Measurements from ENCODE around the gene CEP83. TPM values are rescaled to one million over a fixed set of nuclear protein-coding genes. Genes with fewer than 3 reads are reported as not detected.
A peak's percentile ranks its signal among the peaks of the same experiment; 100 is the strongest.

Gene CEP83
- 10 to 100 TPM in 5 of 10 donors, 1 to 10 TPM in 5; 7.0 to 18.2 (median 10.2) TPM for total RNA-seq
- polyA plus RNA-seq = 10 to 100 TPM in 1 of 2 donors, 1 to 10 TPM in 1; 4.2 to 20.5 TPM
- long read RNA-seq, donor 1, partial matches to known transcripts = 2 of 8 reads
- long read RNA-seq, donor 1, other reads (novel, unspliced or antisense) = 3 of 8 reads
- long read RNA-seq, donor 2, partial matches to known transcripts = 5 of 18 reads
- long read RNA-seq, donor 2, other reads (novel, unspliced or antisense) = 9 of 18 reads
- long read RNA-seq, donor 3, partial matches to known transcripts = 5 of 10 reads
- long read RNA-seq, donor 3, other reads (novel, unspliced or antisense) = 4 of 10 reads

GRCh38 chr12:94459728-94460615 lies at the start of gene CEP83:
Gene CEP83, minus strand, starts transcription at chr12:94459867. Its CDS starts 47,377 bp downstream, at chr12:94412490.
- Histone ChIP-seq H3K27ac (peak within 1 kb of the TSS; percentile 64 to 92 (median 88)), H3K27me3 (no peaks in the 10 kb centered on the region), H3K9me3 (no peaks in the 10 kb centered on the region), H3K36me3 (peaks cover 0 to under 1% (median 0%) of the 10 kb centered on the region in 9 donors), H3K4me1 (peaks cover 0 to 28% (median 16%) of the 10 kb centered on the region in 9 donors), H3K4me3 (peak within 1 kb of the TSS; percentile 59 to 91 (median 77))
- TF ChIP-seq, protein P1, sequence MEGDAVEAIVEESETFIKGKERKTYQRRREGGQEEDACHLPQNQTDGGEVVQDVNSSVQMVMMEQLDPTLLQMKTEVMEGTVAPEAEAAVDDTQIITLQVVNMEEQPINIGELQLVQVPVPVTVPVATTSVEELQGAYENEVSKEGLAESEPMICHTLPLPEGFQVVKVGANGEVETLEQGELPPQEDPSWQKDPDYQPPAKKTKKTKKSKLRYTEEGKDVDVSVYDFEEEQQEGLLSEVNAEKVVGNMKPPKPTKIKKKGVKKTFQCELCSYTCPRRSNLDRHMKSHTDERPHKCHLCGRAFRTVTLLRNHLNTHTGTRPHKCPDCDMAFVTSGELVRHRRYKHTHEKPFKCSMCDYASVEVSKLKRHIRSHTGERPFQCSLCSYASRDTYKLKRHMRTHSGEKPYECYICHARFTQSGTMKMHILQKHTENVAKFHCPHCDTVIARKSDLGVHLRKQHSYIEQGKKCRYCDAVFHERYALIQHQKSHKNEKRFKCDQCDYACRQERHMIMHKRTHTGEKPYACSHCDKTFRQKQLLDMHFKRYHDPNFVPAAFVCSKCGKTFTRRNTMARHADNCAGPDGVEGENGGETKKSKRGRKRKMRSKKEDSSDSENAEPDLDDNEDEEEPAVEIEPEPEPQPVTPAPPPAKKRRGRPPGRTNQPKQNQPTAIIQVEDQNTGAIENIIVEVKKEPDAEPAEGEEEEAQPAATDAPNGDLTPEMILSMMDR (IDR thresholded peaks at IDR 0.05) = no peak
- intact Hi-C loops (cut with DNase I) = no loop called here
- DNase-seq (peak; percentile 98), ATAC-seq (peak; percentile 99 to 100 (median 100))
- WGBS, 2 donors = 0% methylated on average over 67 to 77 of the region's 77 CpGs

DNA sequence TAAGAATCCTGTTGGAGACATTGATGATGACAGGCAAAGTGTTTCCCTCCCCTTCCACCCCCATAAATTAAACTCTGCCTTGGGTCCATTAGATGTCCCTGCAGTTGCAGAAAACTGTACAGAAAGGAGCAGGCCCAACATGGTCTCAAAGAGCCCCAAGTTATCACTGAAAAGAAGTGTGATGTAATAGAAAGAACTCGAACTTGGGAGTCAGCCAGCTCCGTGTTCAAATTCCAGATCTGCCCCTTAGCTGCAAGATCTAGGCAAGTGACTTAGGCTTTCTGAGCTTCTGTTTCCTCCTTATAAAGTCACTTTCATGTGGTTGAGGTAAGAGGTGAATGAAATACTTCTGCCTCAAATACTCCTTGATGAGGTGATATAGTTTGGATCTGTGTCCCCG lies 49.6 kb upstream of the CEP83 start:
- Histone ChIP-seq H3K27me3 (no peaks in the 10 kb centered on the region), H3K4me1 (peaks cover 0 to 17% (median 3%) of the 10 kb centered on the region in 9 donors), H3K4me3 (no peak overlapping the region), H3K36me3 (no peaks in the 10 kb centered on the region), H3K9me3 (no peaks in the 10 kb centered on the region), H3K27ac (no peak overlapping the region)
- intact Hi-C loops (cut with DNase I) = no loop called here
- ATAC-seq (no peak), DNase-seq (no peak)
- WGBS, 2 donors = 68 to 69% methylated on average over 3 of the region's 3 CpGs
- TF ChIP-seq, protein P1 (IDR thresholded peaks at IDR 0.05) = no peak

DNA sequence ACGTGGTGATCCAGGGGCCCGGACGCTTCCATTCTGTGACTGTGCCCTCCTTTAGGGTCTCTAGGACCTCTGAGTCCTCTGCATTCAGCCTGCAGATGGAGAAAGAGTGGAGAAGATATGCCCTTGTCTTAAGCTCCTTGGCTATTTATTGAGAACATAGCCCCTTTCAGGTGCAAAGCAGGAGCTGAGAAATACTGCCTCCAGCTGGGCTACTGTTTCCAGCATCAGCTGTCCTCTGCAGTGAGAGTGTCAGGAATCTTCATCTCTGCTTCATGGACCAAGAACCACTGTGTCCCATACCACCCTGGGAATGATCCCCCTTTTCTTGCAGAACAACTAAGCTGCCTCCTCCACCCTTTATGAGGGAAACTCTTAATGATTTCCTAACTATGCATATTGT lies 47.8 kb upstream of the CEP83 start:
- Histone ChIP-seq H3K4me3 (no peak overlapping the region), H3K27ac (no peak overlapping the region), H3K36me3 (no peaks in the 10 kb centered on the region), H3K4me1 (peaks cover 0 to 17% (median 3%) of the 10 kb centered on the region in 9 donors), H3K27me3 (no peaks in the 10 kb centered on the region), H3K9me3 (peaks cover 0 to 4% (median 0%) of the 10 kb centered on the region in 11 donors)
- intact Hi-C loops (cut with DNase I) = no loop called here
- DNase-seq (no peak), ATAC-seq (no peak)
- TF ChIP-seq, protein P1 (IDR thresholded peaks at IDR 0.05) = no peak
- WGBS, 2 donors = 92 to 94% methylated on average over 3 of the region's 3 CpGs

DNA sequence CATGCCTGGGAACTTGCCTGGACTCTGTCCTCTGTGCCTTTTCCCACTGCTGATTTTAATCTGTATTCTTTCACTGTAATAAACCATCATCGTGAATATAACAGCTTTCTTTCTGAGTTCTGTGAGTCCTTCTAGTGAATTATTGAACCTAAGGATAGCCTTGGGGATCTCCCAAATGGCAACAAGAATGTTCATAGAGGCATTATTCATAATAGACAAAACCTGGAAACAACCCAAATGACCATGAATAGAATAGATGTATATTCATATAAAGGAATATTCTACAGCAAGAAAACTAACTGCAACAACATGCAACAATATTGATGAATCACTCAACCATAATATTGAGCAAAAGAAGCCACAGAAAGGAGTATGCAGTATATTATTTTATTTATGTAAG lies 44.7 kb upstream of the CEP83 start:
- DNase-seq = no peak
- H3K27me3 ChIP-seq = no peaks in the 10 kb centered on the region

More for the DNA sequence above, 44.7 kb upstream of the CEP83 start:
- Histone ChIP-seq H3K36me3 (no peaks in the 10 kb centered on the region), H3K9me3 (peaks cover 0 to 11% (median 0%) of the 10 kb centered on the region in 11 donors), H3K4me1 (no peaks in the 10 kb centered on the region), H3K4me3 (no peak overlapping the region), H3K27ac (no peak overlapping the region)
- TF ChIP-seq, protein P1 (IDR thresholded peaks at IDR 0.05) = no peak
- 89 to 97% methylated on average over 1 of the region's 1 CpG for WGBS, 2 donors
- ATAC-seq = no peak
- intact Hi-C loops (cut with DNase I) = no loop called here

Measured in heart right ventricle (tissue), 16 donors.